A673 (cell line): ENCODE measurements around the gene MXRA7.

Experiments
- CTCF ChIP-seq: fragments of 300-800, 200-600 bp; sonication (generic); conservative IDR thresholded peaks from 2 replicates; pipeline ENCODE4 v1.5.1; 2017; ENCODE audit warnings: low read depth, mild to moderate bottlenecking, antibody characterized with exemption, low read length, moderate library complexity, mixed read lengths
- EZH2 ChIP-seq: fragments of 200-600 bp; sonication (generic); IDR thresholded peaks from 2 replicates; pipeline ENCODE4 v1.6.1; 2017; ENCODE audit warnings: borderline replicate concordance, low read depth, mild to moderate bottlenecking, mixed read lengths, antibody characterized with exemption, low read length; ENCODE audit not compliant: poor library complexity, severe bottlenecking

GRCh38 chr17:76687298-76688164 is 23.2 kb downstream of the MXRA7 start:
- TF ChIP-seq CTCF (no peak), EZH2 (no peak)
